ENCODE results near the gene ADGRG7.

ADGRG7 gene

GRCh38 chr3:100584101-100584660 lies 25.2 kb upstream of the ADGRG7 start:
- no peak for DNase-seq (ENCODE audit: low spot score)
- TF ChIP-seq, protein P1, sequence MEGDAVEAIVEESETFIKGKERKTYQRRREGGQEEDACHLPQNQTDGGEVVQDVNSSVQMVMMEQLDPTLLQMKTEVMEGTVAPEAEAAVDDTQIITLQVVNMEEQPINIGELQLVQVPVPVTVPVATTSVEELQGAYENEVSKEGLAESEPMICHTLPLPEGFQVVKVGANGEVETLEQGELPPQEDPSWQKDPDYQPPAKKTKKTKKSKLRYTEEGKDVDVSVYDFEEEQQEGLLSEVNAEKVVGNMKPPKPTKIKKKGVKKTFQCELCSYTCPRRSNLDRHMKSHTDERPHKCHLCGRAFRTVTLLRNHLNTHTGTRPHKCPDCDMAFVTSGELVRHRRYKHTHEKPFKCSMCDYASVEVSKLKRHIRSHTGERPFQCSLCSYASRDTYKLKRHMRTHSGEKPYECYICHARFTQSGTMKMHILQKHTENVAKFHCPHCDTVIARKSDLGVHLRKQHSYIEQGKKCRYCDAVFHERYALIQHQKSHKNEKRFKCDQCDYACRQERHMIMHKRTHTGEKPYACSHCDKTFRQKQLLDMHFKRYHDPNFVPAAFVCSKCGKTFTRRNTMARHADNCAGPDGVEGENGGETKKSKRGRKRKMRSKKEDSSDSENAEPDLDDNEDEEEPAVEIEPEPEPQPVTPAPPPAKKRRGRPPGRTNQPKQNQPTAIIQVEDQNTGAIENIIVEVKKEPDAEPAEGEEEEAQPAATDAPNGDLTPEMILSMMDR (IDR thresholded peaks at IDR 0.05; ENCODE audit: extremely low read depth, missing control alignments): no peak

DNA sequence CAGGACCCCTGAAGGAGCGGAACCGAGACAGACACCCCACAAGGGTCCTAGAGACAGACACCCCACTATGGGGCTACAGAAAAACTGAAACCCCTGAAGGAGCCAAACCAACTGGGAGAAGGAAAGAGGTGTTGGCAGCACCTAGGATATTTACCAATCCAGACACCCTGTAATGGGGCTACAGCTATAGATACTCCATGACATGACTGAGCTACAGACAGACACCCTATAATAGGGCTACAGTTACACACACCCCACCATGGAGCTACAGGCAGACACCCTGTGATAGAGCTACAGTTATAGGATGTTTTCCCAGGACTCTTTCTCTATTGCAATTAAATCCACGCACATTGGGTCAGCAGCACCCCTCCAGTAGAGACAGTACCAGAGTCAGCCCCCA lies 22.6 kb upstream of the ADGRG7 start:
- no peak for DNase-seq (ENCODE audit: low spot score)
- TF ChIP-seq, protein P1 (IDR thresholded peaks at IDR 0.05; ENCODE audit: extremely low read depth, missing control alignments): no peak

DNA sequence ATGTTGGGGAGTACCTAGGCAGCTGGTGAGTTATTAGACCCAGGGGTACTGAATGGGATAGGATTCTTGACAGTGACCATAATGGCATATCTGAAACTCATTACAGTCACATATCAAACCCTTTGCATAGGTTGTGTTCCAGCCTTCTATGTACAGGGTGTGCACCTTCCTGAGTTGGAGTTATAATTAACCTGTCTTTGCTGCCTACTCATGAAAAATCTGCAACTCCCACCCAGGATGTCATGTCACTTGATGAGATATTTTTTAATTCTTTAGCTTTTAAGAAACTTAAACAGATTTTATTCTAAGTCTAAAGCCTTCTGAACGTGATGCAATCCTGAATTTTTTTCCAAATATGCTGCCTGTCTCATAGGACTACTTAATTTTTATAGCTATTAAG lies 21.1 kb upstream of the ADGRG7 start:
- no peak for DNase-seq (ENCODE audit: low spot score)
- TF ChIP-seq, protein P1 (IDR thresholded peaks at IDR 0.05; ENCODE audit: extremely low read depth, missing control alignments): no peak

- TF ChIP-seq, protein P1 (IDR thresholded peaks at IDR 0.05; ENCODE audit: extremely low read depth, missing control alignments): peak; percentile 60
- DNase-seq (ENCODE audit: low spot score): peak; percentile 69
Observed at GRCh38 chr3:100590114-100590839, 19.1 kb upstream of the ADGRG7 start.

DNA sequence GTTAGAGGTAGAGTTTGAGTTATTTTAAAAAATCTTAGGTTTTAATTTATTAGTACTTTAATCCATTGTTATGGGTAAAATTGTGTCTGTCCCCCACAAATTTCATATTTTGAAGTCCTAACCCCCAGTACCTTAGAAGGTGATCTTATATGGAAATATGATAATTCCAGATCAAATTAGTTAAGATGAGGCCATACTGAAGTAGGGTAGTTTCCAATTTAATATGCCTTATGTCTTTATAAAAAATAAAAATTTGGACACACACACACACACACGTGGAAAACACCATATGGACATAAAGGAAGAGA lies 18.6 kb upstream of the ADGRG7 start:
- TF ChIP-seq, protein P1 (IDR thresholded peaks at IDR 0.05; ENCODE audit: extremely low read depth, missing control alignments): no peak
- no peak for DNase-seq (ENCODE audit: low spot score)

DNA sequence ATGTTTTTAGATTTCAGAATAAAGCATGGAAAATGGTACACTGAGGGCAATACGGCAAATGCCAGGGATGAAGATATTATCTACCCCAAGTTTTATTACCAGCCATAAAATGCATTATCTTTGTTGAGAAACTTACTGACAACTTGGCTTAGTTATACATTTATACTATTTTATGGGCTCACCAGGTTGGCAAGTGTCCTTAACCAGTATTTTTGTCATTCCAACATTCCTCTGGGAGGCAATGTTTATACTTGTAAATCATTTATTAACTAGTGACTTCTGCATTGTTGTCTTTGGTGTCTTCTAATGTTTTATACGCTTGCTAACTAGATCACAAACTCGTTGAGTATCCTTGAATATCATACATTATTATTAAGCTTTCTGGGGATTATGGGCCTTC lies 18.0 kb upstream of the ADGRG7 start:
- no peak for DNase-seq (ENCODE audit: low spot score)
- TF ChIP-seq, protein P1 (IDR thresholded peaks at IDR 0.05; ENCODE audit: extremely low read depth, missing control alignments): no peak

GRCh38 chr3:100600181-100601042 lies 9.0 kb upstream of the ADGRG7 start:
- TF ChIP-seq, protein P1 (IDR thresholded peaks at IDR 0.05; ENCODE audit: extremely low read depth, missing control alignments): no peak
- DNase-seq (ENCODE audit: low spot score): no peak
